DMS79 treated with DMSO at 0.1 percent for 48 hours (cell line): ENCODE data around the gene ETS1.

Source experiments
- DNase-seq: peaks from one replicate; lab custom pipeline; 2025; lab: John Stamatoyannopoulos, UW

Gene ETS1

DNA sequence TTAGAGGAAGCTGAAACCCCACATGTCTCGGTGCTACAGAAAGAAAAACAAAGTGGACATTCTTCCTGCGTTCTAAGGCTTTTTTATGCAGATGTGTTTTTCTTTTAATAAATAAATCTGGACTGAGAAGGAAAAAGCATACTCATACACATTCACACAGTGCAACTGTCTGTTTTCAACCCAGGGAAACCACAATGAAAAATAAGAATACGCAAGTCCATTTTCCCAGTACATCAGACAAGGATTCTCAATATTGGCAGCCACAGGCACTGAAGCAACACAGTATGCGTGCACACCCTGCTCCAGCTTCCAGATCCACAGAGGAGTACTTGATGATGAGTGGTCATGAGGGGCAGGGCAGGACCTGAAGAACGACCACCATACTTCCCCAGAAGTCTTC, 86.9 kb downstream of the ETS1 start:
- no peak for DNase-seq

DNA sequence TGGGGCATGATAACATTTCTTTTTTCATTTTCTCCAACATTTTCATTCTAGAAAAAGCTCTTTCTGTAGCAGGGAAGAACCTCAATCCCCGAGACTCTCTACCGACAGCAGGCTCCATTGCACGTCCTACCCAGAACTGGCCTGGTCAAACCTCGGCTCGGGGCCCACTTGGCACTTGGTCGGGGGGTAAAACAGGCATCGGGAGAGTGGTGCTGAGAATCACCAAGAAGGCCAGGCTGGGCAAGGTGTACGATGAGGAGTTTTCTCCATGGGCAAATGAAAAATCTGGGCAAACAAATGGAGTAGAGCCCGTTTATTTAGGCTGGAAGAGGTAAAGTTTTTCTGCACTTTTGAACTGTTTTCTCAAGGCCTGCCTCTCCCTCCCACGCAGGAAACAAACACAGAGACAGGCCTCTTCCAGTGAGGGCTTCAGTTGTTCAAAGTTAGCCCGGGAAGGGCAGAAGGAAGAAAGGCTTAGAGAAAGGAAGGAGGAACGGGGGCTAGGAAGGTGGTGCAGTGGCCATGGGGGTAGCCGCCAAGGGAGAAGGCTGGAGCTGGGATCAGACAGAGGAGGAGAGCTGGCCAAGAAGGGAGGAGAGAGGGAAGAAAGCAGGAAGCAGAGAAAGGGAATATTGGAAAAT, 87.6 kb downstream of the ETS1 start:
- no peak for DNase-seq

DNA sequence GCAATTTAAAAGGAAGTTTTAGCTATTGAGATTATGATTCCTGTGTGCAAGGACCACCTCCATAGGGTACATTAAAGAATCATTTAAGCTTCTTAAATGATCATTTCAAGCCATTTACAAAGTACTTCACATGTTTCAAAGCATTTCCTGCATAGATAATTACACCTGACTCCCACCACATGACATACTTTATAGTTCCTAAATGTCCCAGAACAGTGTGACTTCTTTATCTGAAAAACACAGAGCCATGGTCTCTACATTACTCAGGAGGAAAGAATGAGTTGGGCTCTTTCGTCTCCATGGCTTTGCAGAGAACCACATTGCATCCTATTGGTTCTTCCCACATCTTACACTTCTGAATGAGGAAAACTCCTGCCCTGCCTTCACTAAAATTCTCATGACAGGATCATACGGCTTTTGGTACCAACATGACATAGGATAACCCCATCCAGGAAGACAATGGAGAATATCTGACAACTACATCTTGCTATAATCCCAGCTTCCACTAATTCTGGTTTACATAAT, 88.6 kb downstream of the ETS1 start:
- DNase-seq = peak; percentile 34

DNA sequence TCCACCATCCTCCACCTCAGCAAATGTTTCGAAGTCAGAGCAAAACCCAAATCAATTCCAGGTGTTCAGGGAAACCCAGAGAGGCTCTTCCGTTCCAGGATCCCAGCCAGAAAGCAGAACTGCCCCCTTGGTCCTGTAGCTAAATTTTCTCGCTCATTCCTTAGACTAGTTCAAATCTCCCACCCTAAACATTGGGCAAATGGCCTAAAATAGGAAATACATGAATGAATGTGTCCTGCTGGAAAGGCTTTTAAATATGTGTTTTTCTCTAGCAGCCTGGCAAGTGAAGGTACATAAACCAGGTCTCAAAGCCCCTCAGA, 89.6 kb downstream of the ETS1 start:
- DNase-seq = no peak

DNA sequence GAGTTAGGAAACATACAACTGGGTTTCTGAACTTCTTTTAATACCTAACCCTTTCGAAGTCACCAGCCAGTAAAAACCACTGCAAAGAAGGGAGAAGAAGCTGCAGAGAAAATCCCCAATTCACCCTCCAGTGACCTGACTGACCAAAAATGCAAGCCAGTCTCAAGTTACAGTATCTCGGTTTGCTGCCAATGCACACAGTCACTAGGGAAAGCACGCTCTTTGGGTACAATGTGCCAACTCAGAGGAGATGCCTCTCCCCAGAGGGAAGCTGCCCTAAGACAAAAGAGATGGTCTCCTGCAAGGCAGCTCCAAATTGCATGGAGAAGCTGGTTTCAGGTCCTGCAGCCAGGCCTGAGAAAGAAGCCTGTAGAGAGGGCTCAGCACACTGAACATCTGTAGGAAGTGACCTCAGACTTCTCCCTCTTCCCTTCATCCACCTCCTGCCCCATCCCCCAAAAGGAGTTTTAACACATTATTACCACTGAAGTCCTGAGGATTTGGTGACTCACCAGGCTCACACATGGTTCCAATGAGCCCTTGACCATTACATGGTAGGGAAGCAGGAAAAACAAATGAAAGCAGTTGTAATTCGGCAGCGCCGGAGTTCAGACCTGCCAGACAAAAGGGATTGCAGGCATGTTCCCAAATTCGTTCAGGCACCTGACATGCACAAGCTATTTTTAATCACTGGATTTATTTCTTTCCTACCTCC, 90.1 kb downstream of the ETS1 start:
- DNase-seq = peak; percentile 35

DNA sequence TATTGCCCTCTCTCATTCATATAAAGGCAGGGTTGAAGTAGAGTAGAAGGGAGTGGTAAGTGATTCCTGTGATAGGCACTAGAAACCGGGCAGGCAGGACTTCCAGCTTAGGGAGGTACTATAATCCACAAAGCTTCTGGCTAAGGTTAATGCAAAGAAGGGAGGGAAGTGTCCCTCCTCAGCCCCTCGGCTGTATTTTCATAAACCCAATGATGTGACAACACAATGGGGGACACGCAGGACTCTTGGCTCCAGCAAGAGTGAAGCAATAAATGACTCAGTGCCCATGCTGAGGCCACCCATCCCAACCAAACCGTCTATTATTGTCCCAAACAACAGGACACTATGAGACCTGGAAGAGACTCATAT, 90.7 kb downstream of the ETS1 start:
- no peak for DNase-seq

DNA sequence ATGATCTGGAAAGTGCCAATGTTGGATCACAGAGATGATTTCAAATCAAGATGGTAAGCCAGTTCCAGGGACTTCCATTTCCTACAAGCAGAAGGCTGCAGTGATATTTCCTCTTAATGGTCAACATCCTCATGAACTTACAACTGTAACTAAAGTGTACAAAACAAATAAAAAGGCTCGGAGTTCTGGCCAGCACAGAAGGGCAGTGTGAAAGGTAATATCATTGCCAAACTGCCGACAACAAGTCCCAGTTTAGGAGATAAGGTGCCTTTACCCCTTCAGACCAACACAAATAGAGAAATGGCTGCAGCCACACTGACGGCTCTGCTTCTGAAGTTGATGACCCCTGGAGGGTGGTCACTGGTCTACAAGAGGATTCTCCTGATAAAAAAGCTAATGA, 91.1 kb downstream of the ETS1 start:
- DNase-seq = no peak

DNA sequence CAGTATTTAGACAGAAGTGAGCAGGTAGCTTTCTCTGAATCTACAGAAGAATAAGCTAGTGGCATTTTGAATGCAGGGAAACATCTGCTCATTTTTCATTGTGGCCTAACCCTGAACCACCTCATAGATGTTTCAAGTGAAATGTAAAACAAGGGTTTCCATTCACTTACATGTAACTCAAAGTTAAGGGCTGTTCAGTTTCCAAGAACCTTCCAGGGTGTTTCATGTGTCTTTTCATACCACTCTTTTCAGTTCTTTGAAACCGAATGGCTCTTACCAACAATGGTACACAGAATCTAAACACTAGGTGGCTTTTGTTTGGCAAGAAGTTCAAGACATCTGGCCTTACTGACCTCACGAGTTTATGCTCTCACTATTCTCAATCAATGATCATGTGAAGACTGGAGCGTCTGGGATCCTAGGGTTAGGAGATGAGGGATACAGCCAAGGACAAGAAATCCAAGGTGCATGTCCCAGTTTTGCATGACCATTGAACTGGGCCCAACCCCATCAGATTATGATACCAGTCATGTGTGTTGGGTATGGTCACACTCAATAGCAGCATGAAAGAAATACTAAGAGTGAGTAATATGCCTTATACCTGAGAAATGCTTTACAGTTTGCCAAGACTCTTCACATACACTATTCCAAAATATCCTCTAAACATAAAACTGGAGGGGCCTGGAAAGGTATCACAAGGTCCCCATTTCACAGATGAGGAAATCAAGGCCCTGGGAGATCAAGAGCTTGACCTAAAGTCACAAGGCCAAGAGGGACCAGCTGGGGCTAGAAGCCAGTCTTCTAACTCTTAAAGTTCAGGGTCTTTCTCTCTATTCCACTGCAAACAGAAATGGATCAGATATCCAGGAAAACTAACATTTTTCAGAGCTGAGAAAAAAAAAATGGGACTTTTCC, 92.7 kb downstream of the ETS1 start:
- no peak for DNase-seq

DNA sequence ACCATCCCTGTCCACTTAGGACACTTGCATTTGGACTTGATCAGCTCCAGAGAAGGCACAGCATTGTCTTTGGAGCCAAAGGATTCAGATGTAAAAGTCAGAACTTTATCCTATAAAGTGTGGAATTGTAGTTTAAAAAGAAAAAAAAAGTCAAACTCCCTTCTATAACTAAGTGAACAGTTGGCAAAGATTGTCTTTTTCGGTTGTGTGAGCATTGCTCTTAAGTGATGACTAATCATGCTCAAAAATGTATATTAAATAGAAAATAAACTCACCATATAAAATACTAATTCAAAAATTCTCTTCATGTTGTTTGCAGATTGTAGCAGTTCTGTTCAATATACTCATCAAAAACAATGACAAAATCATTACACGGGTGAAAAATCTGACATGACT, 93.8 kb downstream of the ETS1 start:
- DNase-seq = no peak

DNA sequence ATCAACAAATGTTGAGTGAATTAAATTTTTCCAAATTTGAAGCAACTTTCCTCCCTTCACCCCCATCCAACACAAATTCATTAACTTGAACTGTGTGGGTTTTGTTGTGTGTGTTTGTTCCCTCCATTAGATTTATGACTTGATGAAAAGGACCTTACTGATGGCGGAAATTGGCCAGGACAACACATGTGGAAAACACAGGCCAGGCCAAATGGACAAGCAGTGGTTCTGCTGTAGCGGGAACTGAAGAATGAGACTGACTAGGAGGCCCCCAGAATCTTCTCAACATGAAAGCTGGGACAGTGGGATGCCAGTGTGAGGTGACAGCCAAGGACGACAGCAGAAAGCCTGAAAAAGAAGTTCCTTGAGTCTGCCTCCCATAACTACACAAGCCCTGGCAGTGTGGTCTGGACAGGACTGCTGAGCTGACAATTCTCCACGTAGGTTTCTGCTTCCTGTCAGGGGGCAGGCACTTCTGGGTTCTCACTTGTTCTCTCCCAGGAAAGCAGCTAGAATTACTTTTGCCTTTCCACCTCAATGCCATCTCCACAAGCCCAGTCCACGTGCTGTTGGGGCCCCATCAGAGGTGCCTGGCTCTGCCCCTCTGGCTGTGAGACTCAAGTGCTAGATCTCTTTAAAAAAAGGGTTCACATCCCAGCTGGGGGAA, 94.3 kb downstream of the ETS1 start:
- no peak for DNase-seq

DNA sequence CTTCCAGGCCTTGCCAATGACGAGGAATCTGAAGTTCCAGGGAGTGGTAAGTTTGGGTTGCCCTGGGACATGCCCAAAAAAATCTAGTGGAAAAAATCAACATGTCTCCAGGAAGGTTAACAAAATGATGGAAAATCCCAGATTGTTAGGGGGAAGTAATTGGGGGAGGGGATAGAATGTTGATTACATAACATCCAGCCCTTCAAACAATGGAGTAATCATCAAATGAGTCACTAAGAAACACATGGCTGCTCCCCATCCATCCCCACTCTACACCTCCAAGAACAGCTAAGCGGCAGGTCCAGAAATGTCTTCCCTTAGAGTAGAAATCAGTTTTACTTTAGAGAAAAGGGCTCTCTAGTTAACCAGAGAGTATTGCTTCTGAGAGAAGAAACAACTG, 94.9 kb downstream of the ETS1 start:
- DNase-seq = no peak

DNA sequence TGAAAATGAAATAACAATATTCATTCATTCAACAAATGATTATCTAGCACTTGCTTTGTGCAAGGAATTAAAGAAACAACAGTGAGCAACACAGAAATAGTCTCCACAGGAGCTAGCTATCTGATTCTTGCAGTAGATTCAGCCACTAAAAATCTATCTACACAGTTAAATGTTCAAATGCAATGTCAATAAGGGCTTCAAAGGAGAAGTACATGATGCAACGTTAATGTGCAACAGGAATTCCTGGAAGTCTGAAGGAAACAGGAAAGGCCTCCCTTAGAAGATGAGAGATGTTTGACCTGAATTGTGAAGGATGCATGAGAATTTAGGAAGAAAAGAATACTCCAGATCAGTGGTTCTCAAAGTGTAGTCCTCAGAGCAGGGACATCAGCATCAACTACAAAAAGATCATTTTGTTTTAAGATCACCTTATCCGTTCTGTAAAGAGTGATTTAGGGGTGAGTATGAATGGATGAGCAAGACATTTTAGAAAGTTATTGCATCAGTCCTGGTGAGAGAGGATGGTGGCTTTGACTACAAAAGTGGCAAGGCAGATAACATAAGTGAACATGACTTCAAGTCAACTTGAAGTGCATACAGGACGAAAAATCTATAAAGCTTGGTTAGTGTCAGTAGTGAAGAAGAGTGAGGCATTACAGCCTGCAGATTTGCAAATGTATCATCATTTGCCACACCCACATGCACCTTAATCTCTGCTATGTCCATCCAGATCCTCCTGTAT, 96.0 kb downstream of the ETS1 start:
- no peak for DNase-seq

DNA sequence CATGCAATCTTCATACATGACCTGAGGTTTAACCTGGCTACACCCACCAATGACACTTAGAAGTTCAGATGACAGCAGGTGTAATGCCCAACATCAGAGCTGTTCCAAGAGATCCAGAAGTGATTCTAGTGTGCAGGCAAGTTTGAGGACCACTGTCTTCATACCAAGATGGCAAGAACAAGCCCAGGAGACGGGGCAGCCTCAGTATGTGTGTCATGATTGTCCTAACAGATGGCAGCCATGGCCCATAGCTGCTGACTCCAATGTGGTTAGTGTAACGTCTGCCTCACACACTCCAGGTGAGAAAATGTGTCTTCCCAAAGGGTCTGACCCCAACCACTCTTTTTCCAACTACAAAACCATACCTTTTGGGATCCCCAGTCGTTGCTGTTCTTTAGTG, 97.3 kb downstream of the ETS1 start:
- no peak for DNase-seq

DNA sequence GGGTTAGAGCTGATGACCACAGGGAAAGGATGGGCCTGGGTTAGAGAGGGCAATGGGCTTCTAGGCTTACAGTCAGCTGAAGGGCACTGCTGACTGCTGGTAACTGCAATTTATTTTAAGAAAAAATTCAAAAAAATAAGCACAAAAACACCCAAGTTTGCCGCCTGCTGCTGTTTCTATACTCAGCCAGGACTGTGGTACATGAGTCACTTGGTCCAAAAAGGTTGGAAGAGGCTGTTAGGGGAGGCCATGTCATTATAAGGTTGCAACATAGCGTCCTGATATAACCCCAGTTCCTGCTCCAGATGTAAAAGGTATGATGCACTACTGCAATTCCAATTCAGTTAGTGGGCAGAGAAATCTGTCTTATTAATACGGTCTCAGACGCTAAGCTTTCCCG, 98.9 kb downstream of the ETS1 start:
- DNase-seq = no peak

DNA sequence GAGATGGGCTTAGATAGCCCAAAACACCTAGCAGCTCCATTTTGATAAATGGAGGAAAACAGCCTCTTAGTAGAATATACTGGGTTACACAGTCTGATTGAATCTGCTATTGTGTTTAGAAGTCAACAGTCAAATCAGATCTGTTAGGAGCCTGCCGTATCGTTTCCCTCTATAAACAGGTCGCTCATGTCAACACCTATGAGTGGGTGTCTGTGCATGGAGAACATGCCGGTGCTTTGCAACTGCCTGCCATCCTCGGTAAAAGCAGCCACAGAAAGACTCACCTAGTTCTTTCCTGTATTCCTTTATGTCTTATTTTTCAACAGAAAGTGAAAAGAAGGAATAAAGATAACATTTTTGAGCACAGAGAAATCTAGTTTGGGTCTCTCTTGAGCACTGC, 99.4 kb downstream of the ETS1 start:
- no peak for DNase-seq

DNA sequence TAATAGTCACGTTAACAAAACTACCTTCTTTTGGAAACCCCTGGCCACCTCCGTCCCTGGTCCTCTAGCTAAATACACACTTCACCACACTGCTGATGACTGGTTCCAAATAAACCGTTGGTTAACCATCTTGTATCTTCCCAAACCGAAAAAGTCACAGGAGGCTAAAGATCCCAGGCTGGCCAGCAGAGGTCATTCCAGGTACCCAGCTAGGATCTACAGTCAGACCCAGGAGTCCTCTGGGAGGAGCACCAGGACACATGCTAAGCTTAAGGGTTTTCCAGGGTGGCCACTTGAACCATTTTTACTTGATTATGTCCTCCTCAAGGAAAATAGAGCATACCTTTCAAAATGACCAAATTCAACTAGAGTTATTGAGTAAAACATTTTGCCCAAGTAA, 103.2 kb downstream of the ETS1 start:
- DNase-seq = no peak

DNA sequence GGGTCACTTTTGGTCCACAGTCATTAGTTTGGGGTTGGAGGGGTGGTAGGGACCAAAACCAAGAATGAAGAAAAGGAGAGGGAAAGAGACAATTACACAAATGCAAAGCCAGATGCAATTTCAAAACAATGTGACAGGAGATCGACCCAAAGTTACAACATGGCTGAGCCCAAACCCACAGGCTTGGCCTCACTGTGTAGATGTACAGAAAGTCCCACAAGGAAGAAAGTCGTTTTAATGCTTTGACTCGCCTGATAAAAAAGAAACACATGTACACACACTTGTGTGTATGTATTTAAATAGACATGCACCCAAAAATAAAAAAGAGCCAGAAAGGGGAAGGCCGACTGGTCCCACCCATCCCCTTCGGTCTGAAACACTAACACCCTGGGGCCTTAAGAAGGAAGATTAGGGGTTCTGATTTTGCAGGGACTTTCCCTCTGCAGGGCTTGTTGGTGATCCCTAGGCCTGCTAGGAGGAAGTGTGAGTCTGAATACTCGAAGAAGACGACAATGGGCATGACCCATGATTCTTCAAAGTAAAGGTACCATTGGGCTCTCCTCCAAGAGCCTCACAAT, 104.1 kb downstream of the ETS1 start:
- no peak for DNase-seq

DNA sequence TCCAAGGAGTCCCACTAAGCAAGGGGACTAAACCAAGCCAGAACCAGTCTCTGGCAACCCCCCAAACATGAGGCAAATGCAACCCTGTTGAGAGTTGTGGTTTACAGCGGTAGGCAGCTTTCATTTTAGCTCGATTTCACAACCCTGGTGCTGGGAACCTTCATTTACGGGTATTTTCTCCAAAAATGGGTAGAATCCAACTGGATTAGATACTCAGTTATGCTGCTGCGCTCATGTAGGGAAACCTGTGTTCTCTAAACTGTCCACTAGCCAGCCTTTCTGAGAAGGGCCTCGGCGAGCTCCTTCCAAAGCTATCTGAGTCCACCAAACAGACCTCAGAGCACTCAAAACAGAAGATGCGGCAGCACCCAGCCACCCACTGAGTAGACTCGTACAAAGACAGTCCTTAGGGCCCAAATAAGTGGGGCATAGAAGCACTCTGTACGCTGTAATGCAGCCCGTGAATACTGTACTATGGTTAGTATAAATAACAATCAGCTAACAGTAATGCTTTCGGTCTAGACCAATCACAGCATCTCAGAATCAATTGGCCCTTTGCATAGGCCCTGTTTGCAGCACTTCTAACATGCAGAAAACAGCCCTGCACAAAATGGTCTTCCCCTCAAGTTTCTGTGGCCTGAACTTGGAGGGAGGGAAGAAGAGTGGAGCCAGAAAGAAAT, 104.7 kb downstream of the ETS1 start:
- no peak for DNase-seq

DNA sequence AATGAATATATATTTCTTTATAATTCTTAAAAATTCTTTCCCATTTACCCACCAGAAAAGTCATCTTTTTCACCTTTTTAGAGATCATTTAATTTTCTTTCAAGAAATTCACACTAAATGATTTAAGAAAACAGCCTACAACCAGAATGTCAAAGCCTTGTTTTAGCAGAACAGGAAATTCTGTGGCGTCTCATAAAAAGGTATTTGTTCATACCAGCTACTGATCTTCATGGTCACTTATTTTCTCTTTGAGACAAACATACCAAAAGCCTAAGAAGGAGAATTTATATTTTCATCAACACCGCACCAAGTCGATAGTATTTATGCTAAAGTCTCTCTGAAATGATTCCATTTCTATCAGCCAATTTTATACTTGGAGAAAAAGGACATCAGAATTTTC, 105.3 kb downstream of the ETS1 start:
- DNase-seq = no peak

DNA sequence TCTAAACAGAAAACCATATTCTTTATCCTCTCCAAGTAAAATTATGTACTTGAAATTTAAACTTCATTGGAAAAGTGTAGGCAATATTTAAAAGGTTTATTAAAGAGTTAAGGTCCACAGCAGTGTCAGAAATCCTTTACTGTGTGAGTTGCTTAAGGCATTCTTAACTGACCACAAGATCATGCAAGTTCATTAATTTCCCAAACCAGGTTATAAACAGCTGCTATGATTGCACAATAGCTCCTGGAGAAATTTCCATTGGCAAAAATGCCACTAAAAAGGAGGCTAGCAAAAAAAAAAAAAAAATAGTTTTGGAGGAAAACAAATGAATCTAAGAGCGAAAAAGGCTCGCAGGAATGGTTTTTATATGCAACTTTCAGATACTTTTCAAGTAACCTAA, 106.2 kb downstream of the ETS1 start:
- no peak for DNase-seq

DNA sequence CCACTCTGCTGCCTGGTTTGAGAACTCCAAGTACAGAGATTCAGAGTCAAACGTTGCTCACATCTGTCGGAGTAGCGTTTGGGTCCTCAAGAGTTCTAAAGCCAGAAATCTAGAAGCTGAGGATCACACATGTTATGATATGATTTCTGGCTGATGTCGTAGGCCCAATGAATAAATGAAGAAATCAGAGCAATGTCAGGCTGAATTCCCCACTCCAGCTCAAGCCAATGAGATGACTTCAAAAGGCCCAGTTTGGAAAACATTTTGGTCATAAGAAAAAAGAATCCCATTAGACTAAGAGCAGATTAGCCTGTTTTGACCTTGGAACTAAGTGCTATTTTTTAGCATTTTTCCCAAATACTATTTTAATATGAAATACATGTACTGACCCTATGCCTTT, 106.7 kb downstream of the ETS1 start:
- DNase-seq = no peak
